ENCODE data around the gene SSH2.
"Not testable (repeated sequence)": the region's sequence is repeated elsewhere in the genome, so short reads cannot be mapped to it uniquely, and the experiment has no call there.

The SSH2 gene

GRCh38 chr17:29833801-29834200 is 96.2 kb downstream of the SSH2 start:
- no peak for DNase-seq

- peak; percentile 16 for DNase-seq
Observed at GRCh38 chr17:29828676-29829284, 101.2 kb downstream of the SSH2 start.

- no peak for DNase-seq
Observed at GRCh38 chr17:29827179-29827578, 102.8 kb downstream of the SSH2 start.

- DNase-seq: peak; percentile 38
Observed at GRCh38 chr17:29826114-29826692, 103.8 kb downstream of the SSH2 start.

GRCh38 chr17:29825604-29826003 is 104.4 kb downstream of the SSH2 start:
- DNase-seq: no peak

- no peak for DNase-seq
Observed at GRCh38 chr17:29821897-29822296, 108.1 kb downstream of the SSH2 start.

GRCh38 chr17:29820425-29820824 is 109.6 kb downstream of the SSH2 start:
- no peak for DNase-seq

- peak; percentile 60 for DNase-seq
Observed at GRCh38 chr17:29807520-29808361, 122.3 kb downstream of the SSH2 start.

- no peak for DNase-seq
Observed at GRCh38 chr17:29802246-29802645, 127.8 kb downstream of the SSH2 start.

- no peak for DNase-seq
Observed at GRCh38 chr17:29800457-29800856, 129.6 kb downstream of the SSH2 start.

GRCh38 chr17:29796652-29797051 is 133.4 kb downstream of the SSH2 start:
- DNase-seq: no peak

GRCh38 chr17:29793501-29793900 is 136.5 kb downstream of the SSH2 start:
- DNase-seq: no peak

- no peak for DNase-seq
Observed at GRCh38 chr17:29791336-29792080, 138.5 kb downstream of the SSH2 start.

GRCh38 chr17:29789196-29790170 is 140.5 kb downstream of the SSH2 start:
- no peak for DNase-seq

GRCh38 chr17:29787995-29788394 is 142.0 kb downstream of the SSH2 start:
- DNase-seq: no peak

- no peak for DNase-seq
Observed at GRCh38 chr17:29782917-29783316, 147.1 kb downstream of the SSH2 start.

GRCh38 chr17:29779812-29780190 is 150.2 kb downstream of the SSH2 start:
- DNase-seq: not testable (repeated sequence)

GRCh38 chr17:29778956-29779811 is 150.8 kb downstream of the SSH2 start:
- peak; percentile 71 for DNase-seq

- no peak for DNase-seq
Observed at GRCh38 chr17:29777663-29778062, 152.4 kb downstream of the SSH2 start.

GRCh38 chr17:29776026-29776425 is 154.0 kb downstream of the SSH2 start:
- DNase-seq: no peak

GRCh38 chr17:29772981-29773380 is 157.0 kb downstream of the SSH2 start:
- no peak for DNase-seq
